Stomach (tissue), 4 donors: ENCODE measurements around the gene SCGN.

Experiments
- CTCF ChIP-seq, 7 experiments: fragments of 450-650 bp in 4 of 7; fragments of 200-600 bp in 3 of 7; sonication (generic) in 3 of 7; IDR thresholded peaks; one replicate each; pipeline ENCODE4 v1.5.1; 2016 to 2019; ENCODE audit warnings: antibody characterized with exemption in 7 of 7, control low read depth in 2 of 7, mild to moderate bottlenecking in 1 of 7
- EP300 ChIP-seq: sonication (generic); formaldehyde crosslinking; IDR thresholded peaks from one replicate; pipeline ENCODE4 v1.6.1; 2017; ENCODE audit warnings: antibody characterized with exemption
- POLR2AphosphoS5 ChIP-seq, 3 donors: sonication (generic); formaldehyde crosslinking; IDR thresholded peaks; one replicate each; pipeline ENCODE4 v1.6.1; 2016; ENCODE audit warnings: antibody characterized with exemption in 3 of 3

- TF ChIP-seq EP300: no peak
- no peak for TF ChIP-seq CTCF (IDR thresholded peaks at IDR 0.05)
- TF ChIP-seq POLR2AphosphoS5 (IDR thresholded peaks at IDR 0.05): no peak
Observed at GRCh38 chr6:25704001-25704400, 52.0 kb downstream of the SCGN start.
